Thoracic aorta (tissue), 2 donors: ENCODE measurements around the gene TLE3. TPM values are rescaled to one million over a fixed set of nuclear protein-coding genes. Genes with fewer than 3 reads are reported as not detected.
A peak's percentile ranks its signal among the peaks of the same experiment; 100 is the strongest.

Source experiments
- ATAC-seq: fragments of 150-250 bp; one replicate; pipeline ENCODE4 v1.8.0; 2017; ENCODE audit warnings: low read depth; ENCODE audit not compliant: insufficient number of reproducible peaks, low FRiP score
- DNase-seq: peaks from one replicate; pipeline ENCODE4 v3.0.0-alpha.2; 2020; ENCODE audit warnings: low spot score
- H3K27ac ChIP-seq, 2 donors: fragments of 200-600 bp; sonication (generic); 1 replicate in 1 of 2; 2 replicates in 1 of 2; pipeline ENCODE4 v1.5.1; 2016; ENCODE audit warnings: mild to moderate bottlenecking in 2 of 2, moderate library complexity in 2 of 2
- H3K27me3 ChIP-seq: fragments of 200-600 bp; sonication (generic); replicated peaks from 2 replicates; pipeline ENCODE4 v1.6.0; 2016; ENCODE audit warnings: mild to moderate bottlenecking; ENCODE audit not compliant: insufficient read depth
- H3K36me3 ChIP-seq: fragments of 200-600 bp; sonication (generic); one replicate; pipeline ENCODE4 v1.5.1; 2016
- H3K4me1 ChIP-seq, 2 donors: fragments of 200-600 bp; sonication (generic); 1 replicate in 1 of 2; 2 replicates in 1 of 2; pipeline versions ENCODE4 v1.5.1 to v1.6.0; 2016; ENCODE audit warnings: low read depth in 2 of 2, mild to moderate bottlenecking in 1 of 2; ENCODE audit not compliant: control insufficient read depth in 1 of 2
- H3K4me3 ChIP-seq: fragments of 200-600 bp; sonication (generic); 2 replicates; pipeline ENCODE4 v1.5.1; 2016; ENCODE audit warnings: mild to moderate bottlenecking
- H3K9me3 ChIP-seq: fragments of 200-600 bp; sonication (generic); 2 replicates; pipeline ENCODE4 v1.5.1; 2016
- CTCF ChIP-seq: fragments of 200-600 bp; sonication (generic); IDR thresholded peaks from one replicate; pipeline ENCODE4 v1.5.1; 2019; ENCODE audit warnings: antibody characterized with exemption
- total RNA-seq, 2 donors: library from RNA; depleted of rRNA; stranded (reverse); fragments of >200 nt; gene quantifications; one replicate each; pipeline versions ENCODE4 v1.1.0 to v1.2.3, GENCODE V29; 2016

TLE3 gene
- total RNA-seq, 2 donors from 2014 or later, result 78.3 to 124 TPM

- Histone ChIP-seq H3K27me3 (no peaks in the 10 kb centered on the region), H3K4me3 (no peak overlapping the region), H3K9me3 (no peaks in the 10 kb centered on the region), H3K4me1 (peaks cover 0 to 9% of the 10 kb centered on the region in 2 donors), H3K27ac (no peak overlapping the region), H3K36me3 (no peaks in the 10 kb centered on the region)
- DNase-seq, result no peak
- no peak for TF ChIP-seq CTCF
- ATAC-seq, result no peak
These were observed 12.3 kb upstream of the TLE3 start for GRCh38 chr15:70109978-70110377.

GRCh38 chr15:70109531-70109930, 11.8 kb upstream of the TLE3 start:
- H3K27ac ChIP-seq, result no peak overlapping the region
- H3K4me3 ChIP-seq, result no peak overlapping the region
- DNase-seq (no peak), ATAC-seq (no peak)
- no peaks in the 10 kb centered on the region for H3K27me3 ChIP-seq
- H3K36me3 ChIP-seq, result no peaks in the 10 kb centered on the region
- no peak for TF ChIP-seq CTCF
- no peaks in the 10 kb centered on the region for H3K9me3 ChIP-seq
- H3K4me1 ChIP-seq, result peaks cover 0 to 9% of the 10 kb centered on the region in 2 donors

- no peaks in the 10 kb centered on the region for H3K9me3 ChIP-seq
- TF ChIP-seq CTCF, result no peak
These were observed 6.3 kb upstream of the TLE3 start for GRCh38 chr15:70103880-70104626.

GRCh38 chr15:70102827-70103226, 5.1 kb upstream of the TLE3 start:
- no peak for TF ChIP-seq CTCF
- peaks cover 13 to 32% of the 10 kb centered on the region in 2 donors for H3K4me1 ChIP-seq
- no peaks in the 10 kb centered on the region for H3K9me3 ChIP-seq
- H3K27ac ChIP-seq, result no peak overlapping the region
- no peaks in the 10 kb centered on the region for H3K27me3 ChIP-seq
- H3K4me3 ChIP-seq, result no peak overlapping the region
- no peaks in the 10 kb centered on the region for H3K36me3 ChIP-seq
- ATAC-seq (no peak), DNase-seq (no peak)

More at GRCh38 chr15:70103880-70104626, 6.3 kb upstream of the TLE3 start:
- H3K4me1 ChIP-seq, result peaks cover 10 to 24% of the 10 kb centered on the region in 2 donors
- H3K27ac ChIP-seq, result no peak overlapping the region
- H3K36me3 ChIP-seq, result no peaks in the 10 kb centered on the region
- no peak for ATAC-seq
- DNase-seq, result no peak
- H3K27me3 ChIP-seq, result no peaks in the 10 kb centered on the region
- no peak overlapping the region for H3K4me3 ChIP-seq

- H3K4me3 ChIP-seq, result peak overlapping the region; percentile 62
- DNase-seq, result peak; percentile 13
- no peak overlapping the region for H3K27ac ChIP-seq
These were observed 3.9 kb upstream of the TLE3 start for GRCh38 chr15:70101459-70102113.

More at GRCh38 chr15:70101459-70102113, 3.9 kb upstream of the TLE3 start:
- Histone ChIP-seq H3K9me3 (no peaks in the 10 kb centered on the region), H3K4me1 (peaks cover 13 to 32% of the 10 kb centered on the region in 2 donors), H3K36me3 (no peaks in the 10 kb centered on the region), H3K27me3 (no peaks in the 10 kb centered on the region)
- no peak for ATAC-seq
- no peak for TF ChIP-seq CTCF
